Neural cell (in vitro differentiated cells): ENCODE measurements around the gene ENOX1. TPM values are rescaled to one million over a fixed set of nuclear protein-coding genes. Genes with fewer than 3 reads are reported as not detected.

Experiments
- H2AFZ ChIP-seq: fragments of 200-600, 300-800 bp; sonication (generic), shearing (Covaris generic); 2 replicates; pipeline ENCODE4 v1.6.0; 2014; ENCODE audit warnings: low read depth, mild to moderate bottlenecking, antibody characterized with exemption, low read length, moderate library complexity
- H3F3A ChIP-seq: fragments of 200-600 bp; shearing (Covaris generic); 2 replicates; pipeline ENCODE4 v1.6.1; 2016; ENCODE audit warnings: mild to moderate bottlenecking, moderate library complexity, mixed read lengths, antibody characterized with exemption, low read length; ENCODE audit not compliant: insufficient read depth, poor library complexity, severe bottlenecking
- H3K27ac ChIP-seq: fragments of 200-600, 300-800 bp; sonication (generic), shearing (Covaris generic); 2 replicates; pipeline ENCODE4 v1.5.1; 2014; ENCODE audit warnings: mild to moderate bottlenecking, low read length, moderate library complexity
- H3K27me3 ChIP-seq: fragments of 300-800, 200-600 bp; sonication (generic), shearing (Covaris generic); 2 replicates; pipeline ENCODE4 v1.6.0; 2014; ENCODE audit warnings: mild to moderate bottlenecking, low read depth, low read length, moderate library complexity; ENCODE audit not compliant: insufficient read depth
- H3K36me3 ChIP-seq: fragments of 300-800, 200-600 bp; sonication (generic), shearing (Covaris generic); 2 replicates; pipeline ENCODE4 v1.5.1; 2014; ENCODE audit warnings: mild to moderate bottlenecking, antibody characterized with exemption, low read length, moderate library complexity; ENCODE audit not compliant: insufficient read depth
- H3K4me2 ChIP-seq: fragments of 300-800, 200-600 bp; sonication (generic), shearing (Covaris generic); 2 replicates; pipeline ENCODE4 v1.6.0; 2014; ENCODE audit warnings: mild to moderate bottlenecking, low read length
- H3K4me3 ChIP-seq: fragments of 300-800, 200-600 bp; sonication (generic), shearing (Covaris generic); 2 replicates; pipeline ENCODE4 v1.5.1; 2014; ENCODE audit warnings: mild to moderate bottlenecking, low read length, moderate library complexity
- H3K79me2 ChIP-seq: fragments of 200-600 bp; shearing (Covaris generic); replicated peaks from 2 replicates; pipeline ENCODE4 v1.6.0; 2014; ENCODE audit warnings: mild to moderate bottlenecking, low read length, moderate library complexity; ENCODE audit not compliant: insufficient read depth
- H3K9ac ChIP-seq: fragments of 300-800, 200-600 bp; sonication (generic), shearing (Covaris generic); 2 replicates; pipeline ENCODE4 v1.6.1; 2016; ENCODE audit warnings: mild to moderate bottlenecking, low read length, mixed read lengths
- H3K9me2 ChIP-seq: fragments of 200-600 bp; shearing (Covaris generic); 2 replicates; pipeline ENCODE4 v1.6.1; 2016; ENCODE audit warnings: mild to moderate bottlenecking, low read length, mixed read lengths; ENCODE audit not compliant: insufficient read depth
- H3K9me3 ChIP-seq: fragments of 200-600, 300-800 bp; sonication (generic), shearing (Covaris generic); 2 replicates; pipeline ENCODE4 v1.6.1; 2016; ENCODE audit warnings: mild to moderate bottlenecking, mixed run types, low read length, moderate library complexity, mixed read lengths
- H4K20me1 ChIP-seq: fragments of 200-600 bp; shearing (Covaris generic); 2 replicates; pipeline ENCODE4 v1.6.1; 2016; ENCODE audit warnings: mild to moderate bottlenecking, mixed run types; ENCODE audit not compliant: insufficient read depth
- EP300 ChIP-seq: fragments of 450-650 bp; conservative IDR thresholded peaks from 2 replicates; pipeline ENCODE4 v1.6.1; 2014; ENCODE audit warnings: antibody characterized with exemption, mild to moderate bottlenecking, moderate library complexity; ENCODE audit not compliant: poor library complexity, severe bottlenecking
- EZH2 ChIP-seq: fragments of 200-600, 300-800 bp; shearing (Covaris generic), sonication (generic); IDR thresholded peaks from 2 replicates; pipeline ENCODE4 v1.6.1; 2014; ENCODE audit warnings: antibody characterized with exemption, low read length, borderline replicate concordance, mild to moderate bottlenecking; ENCODE audit not compliant: insufficient read depth, poor library complexity, severe bottlenecking
- MXI1 ChIP-seq: fragments of 450-650 bp; conservative IDR thresholded peaks from 2 replicates; pipeline ENCODE4 v1.6.1; 2014; ENCODE audit warnings: antibody characterized with exemption, mild to moderate bottlenecking; ENCODE audit not compliant: poor library complexity, severe bottlenecking
- POLR2AphosphoS5 ChIP-seq: IDR thresholded peaks from 2 replicates; pipeline ENCODE4 v1.6.1; 2012
- RAD21 ChIP-seq: fragments of 450-650 bp; conservative IDR thresholded peaks from 2 replicates; pipeline ENCODE4 v1.6.1; 2014; ENCODE audit warnings: antibody characterized with exemption, mild to moderate bottlenecking, moderate library complexity
- SMC3 ChIP-seq: fragments of 450-650 bp; conservative IDR thresholded peaks from 2 replicates; pipeline ENCODE4 v1.6.1; 2014; ENCODE audit warnings: antibody characterized with exemption, mild to moderate bottlenecking, moderate library complexity; ENCODE audit not compliant: poor library complexity
- TAF1 ChIP-seq: IDR thresholded peaks from 2 replicates; pipeline ENCODE4 v1.6.1; 2012; ENCODE audit warnings: low read depth
- polyA plus RNA-seq: library from polyadenylated mRNA; depleted of rRNA; stranded (reverse); fragments of >200 nt; gene quantifications from 2 replicates; pipeline ENCODE4 v1.2.3, GENCODE V29; 2014
- TF ChIP-seq, protein P1 (sequence below): fragments of 450-650 bp; IDR thresholded peaks from 2 replicates; pipeline ENCODE4 v1.5.1; 2014; ENCODE audit warnings: antibody characterized with exemption, mild to moderate bottlenecking, moderate library complexity; ENCODE audit not compliant: poor library complexity, severe bottlenecking
- TF ChIP-seq, protein P2 (sequence below): IDR thresholded peaks from 2 replicates; pipeline ENCODE4 v1.6.1; 2012; ENCODE audit warnings: borderline replicate concordance

Gene ENOX1
- polyA plus RNA-seq, 1 donor from 2014 or later: 42.6 TPM

DNA sequence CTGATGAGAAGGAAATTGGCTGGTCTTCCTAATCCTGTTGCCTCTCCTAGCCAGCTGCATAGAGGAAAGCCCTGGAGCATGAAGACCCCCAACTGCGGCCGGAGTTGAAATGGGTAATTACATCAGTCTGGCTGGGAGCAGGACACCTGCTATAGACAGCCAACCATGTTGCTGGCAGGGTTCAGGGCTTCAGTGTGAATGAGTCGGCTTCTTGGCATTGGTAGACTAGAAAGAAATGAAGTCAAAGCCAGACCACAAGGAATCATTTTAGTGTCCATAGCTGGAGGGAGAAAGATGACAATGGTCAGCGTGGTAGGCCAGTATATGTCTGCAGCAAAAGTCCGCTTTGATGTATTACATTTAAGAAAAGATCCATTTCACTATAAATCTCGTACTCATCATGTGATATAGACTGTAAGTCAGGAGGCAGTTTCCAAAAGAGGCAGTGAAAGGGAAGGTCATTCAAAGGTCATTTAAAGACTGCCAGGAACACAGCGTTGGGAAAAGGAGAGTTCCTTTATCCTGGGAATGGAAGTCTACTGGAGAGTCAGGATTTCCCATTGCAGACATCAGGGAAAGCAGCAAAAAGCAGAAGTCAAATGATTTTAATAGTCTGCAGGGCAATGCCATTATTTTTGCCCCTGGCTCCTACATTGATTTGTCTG is 500.7 kb downstream of the ENOX1 start:
- H3K27me3 ChIP-seq: no peaks in the 10 kb centered on the region
- H3K9me2 ChIP-seq: no peaks in the 10 kb centered on the region
- no peak overlapping the region for H2AFZ ChIP-seq
- no peak overlapping the region for H3K4me2 ChIP-seq
- no peak overlapping the region for H3K4me3 ChIP-seq
- no peaks in the 10 kb centered on the region for H3F3A ChIP-seq
- TF ChIP-seq EP300: no peak
- TF ChIP-seq, protein P1, sequence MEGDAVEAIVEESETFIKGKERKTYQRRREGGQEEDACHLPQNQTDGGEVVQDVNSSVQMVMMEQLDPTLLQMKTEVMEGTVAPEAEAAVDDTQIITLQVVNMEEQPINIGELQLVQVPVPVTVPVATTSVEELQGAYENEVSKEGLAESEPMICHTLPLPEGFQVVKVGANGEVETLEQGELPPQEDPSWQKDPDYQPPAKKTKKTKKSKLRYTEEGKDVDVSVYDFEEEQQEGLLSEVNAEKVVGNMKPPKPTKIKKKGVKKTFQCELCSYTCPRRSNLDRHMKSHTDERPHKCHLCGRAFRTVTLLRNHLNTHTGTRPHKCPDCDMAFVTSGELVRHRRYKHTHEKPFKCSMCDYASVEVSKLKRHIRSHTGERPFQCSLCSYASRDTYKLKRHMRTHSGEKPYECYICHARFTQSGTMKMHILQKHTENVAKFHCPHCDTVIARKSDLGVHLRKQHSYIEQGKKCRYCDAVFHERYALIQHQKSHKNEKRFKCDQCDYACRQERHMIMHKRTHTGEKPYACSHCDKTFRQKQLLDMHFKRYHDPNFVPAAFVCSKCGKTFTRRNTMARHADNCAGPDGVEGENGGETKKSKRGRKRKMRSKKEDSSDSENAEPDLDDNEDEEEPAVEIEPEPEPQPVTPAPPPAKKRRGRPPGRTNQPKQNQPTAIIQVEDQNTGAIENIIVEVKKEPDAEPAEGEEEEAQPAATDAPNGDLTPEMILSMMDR: no peak
- no peak for TF ChIP-seq TAF1
- no peak for TF ChIP-seq POLR2AphosphoS5
- TF ChIP-seq RAD21: no peak
- no peak for TF ChIP-seq EZH2
- TF ChIP-seq SMC3: no peak
- TF ChIP-seq MXI1: no peak
- TF ChIP-seq, protein P2, sequence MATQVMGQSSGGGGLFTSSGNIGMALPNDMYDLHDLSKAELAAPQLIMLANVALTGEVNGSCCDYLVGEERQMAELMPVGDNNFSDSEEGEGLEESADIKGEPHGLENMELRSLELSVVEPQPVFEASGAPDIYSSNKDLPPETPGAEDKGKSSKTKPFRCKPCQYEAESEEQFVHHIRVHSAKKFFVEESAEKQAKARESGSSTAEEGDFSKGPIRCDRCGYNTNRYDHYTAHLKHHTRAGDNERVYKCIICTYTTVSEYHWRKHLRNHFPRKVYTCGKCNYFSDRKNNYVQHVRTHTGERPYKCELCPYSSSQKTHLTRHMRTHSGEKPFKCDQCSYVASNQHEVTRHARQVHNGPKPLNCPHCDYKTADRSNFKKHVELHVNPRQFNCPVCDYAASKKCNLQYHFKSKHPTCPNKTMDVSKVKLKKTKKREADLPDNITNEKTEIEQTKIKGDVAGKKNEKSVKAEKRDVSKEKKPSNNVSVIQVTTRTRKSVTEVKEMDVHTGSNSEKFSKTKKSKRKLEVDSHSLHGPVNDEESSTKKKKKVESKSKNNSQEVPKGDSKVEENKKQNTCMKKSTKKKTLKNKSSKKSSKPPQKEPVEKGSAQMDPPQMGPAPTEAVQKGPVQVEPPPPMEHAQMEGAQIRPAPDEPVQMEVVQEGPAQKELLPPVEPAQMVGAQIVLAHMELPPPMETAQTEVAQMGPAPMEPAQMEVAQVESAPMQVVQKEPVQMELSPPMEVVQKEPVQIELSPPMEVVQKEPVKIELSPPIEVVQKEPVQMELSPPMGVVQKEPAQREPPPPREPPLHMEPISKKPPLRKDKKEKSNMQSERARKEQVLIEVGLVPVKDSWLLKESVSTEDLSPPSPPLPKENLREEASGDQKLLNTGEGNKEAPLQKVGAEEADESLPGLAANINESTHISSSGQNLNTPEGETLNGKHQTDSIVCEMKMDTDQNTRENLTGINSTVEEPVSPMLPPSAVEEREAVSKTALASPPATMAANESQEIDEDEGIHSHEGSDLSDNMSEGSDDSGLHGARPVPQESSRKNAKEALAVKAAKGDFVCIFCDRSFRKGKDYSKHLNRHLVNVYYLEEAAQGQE: no peak
- H3K27ac ChIP-seq: no peak overlapping the region
- no peaks in the 10 kb centered on the region for H3K9me3 ChIP-seq
- H3K9ac ChIP-seq: no peak overlapping the region
- no peaks in the 10 kb centered on the region for H3K79me2 ChIP-seq
- no peaks in the 10 kb centered on the region for H4K20me1 ChIP-seq
- no peaks in the 10 kb centered on the region for H3K36me3 ChIP-seq

DNA sequence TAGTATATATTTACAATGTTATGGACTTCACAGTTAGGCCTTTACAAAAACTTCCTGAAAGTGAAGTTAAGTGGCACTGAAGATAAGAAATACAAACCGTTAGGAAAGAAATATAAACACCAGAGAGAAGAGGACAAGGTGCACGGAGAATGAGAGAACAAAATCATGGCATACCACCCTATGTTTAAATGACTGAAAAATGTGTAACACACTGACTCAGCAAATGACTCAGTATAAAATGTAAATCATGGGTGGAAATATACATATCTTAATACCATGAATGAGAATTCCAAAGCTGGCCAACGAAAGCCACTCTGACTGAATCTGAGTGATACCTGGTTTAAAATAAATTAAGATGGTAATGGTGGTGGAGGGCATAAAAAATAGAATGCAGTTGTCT is 502.6 kb downstream of the ENOX1 start:
- H4K20me1 ChIP-seq: no peaks in the 10 kb centered on the region
- no peaks in the 10 kb centered on the region for H3K36me3 ChIP-seq
- H3F3A ChIP-seq: no peaks in the 10 kb centered on the region
- no peak for TF ChIP-seq SMC3
- no peak for TF ChIP-seq EZH2
- no peak for TF ChIP-seq POLR2AphosphoS5
- TF ChIP-seq, protein P1: no peak
- TF ChIP-seq, protein P2: no peak
- TF ChIP-seq RAD21: no peak
- no peak for TF ChIP-seq MXI1
- no peak for TF ChIP-seq EP300
- no peak for TF ChIP-seq TAF1
- H3K27ac ChIP-seq: no peak overlapping the region
- H3K9ac ChIP-seq: no peak overlapping the region
- H3K27me3 ChIP-seq: no peaks in the 10 kb centered on the region
- H3K79me2 ChIP-seq: no peaks in the 10 kb centered on the region
- H2AFZ ChIP-seq: no peak overlapping the region
- no peaks in the 10 kb centered on the region for H3K9me2 ChIP-seq
- H3K9me3 ChIP-seq: no peaks in the 10 kb centered on the region
- H3K4me2 ChIP-seq: no peak overlapping the region
- H3K4me3 ChIP-seq: no peak overlapping the region
